Endothelial cell of umbilical vein (primary cell): ENCODE results near the gene HESX1. TPM values are rescaled to one million over a fixed set of nuclear protein-coding genes. Genes with fewer than 3 reads are reported as not detected.

Experiments used
- BruUV-seq: library from RNA; stranded (reverse); fragments of 400-500 nt; replicated peaks from 2 replicates; lab custom pipeline; 2021; lab: Mats Ljungman, UMichigan
- CTCF ChIA-PET: fragments of 300-600, 350-600 bp; sonication (Branson Sonifier 250); formaldehyde crosslinking; loops from one replicate; lab custom pipeline; 2021; ENCODE audit warnings: antibody characterized with exemption, inconsistent platforms; lab: Charles Lee
- POLR2A ChIA-PET: fragments of 300-600, 350-600 bp; sonication (Branson Sonifier 250); formaldehyde crosslinking; loops from one replicate; lab custom pipeline; 2021; ENCODE audit warnings: antibody characterized with exemption, inconsistent platforms; lab: Charles Lee
- DNase-seq: peaks from one replicate; pipeline ENCODE4 v3.0.0-alpha.2; 2011; ENCODE audit warnings: low read depth, low spot score
- FAIRE-seq: peaks from 2 replicates; lab custom pipeline; 2011; peaks lifted over from hg19 to GRCh38; lab: Jason Lieb, UNC
- H2AFZ ChIP-seq: 2 replicates; pipeline ENCODE4 v1.6.0; 2012; ENCODE audit warnings: low read depth, low read length, control low read depth, inconsistent platforms
- H3K27ac ChIP-seq: 2 replicates; pipeline ENCODE4 v1.5.1; 2011; ENCODE audit warnings: low read depth, mild to moderate bottlenecking, control low read depth, low read length, moderate library complexity; ENCODE audit not compliant: insufficient read depth
- H3K27me3 ChIP-seq, 2 experiments: 2 replicates each; pipeline versions ENCODE4 v1.6.0 to v1.6.1; 2011; ENCODE audit warnings: low read length in 2 of 2, mixed read lengths in 1 of 2; ENCODE audit not compliant: control insufficient read depth in 2 of 2, insufficient read depth in 2 of 2
- H3K36me3 ChIP-seq, 2 experiments: 2 replicates in 1 of 2; 3 replicates in 1 of 2; pipeline ENCODE4 v1.5.1; 2011; ENCODE audit warnings: low read length in 2 of 2, mild to moderate bottlenecking in 1 of 2, moderate library complexity in 1 of 2; ENCODE audit not compliant: control insufficient read depth in 2 of 2, insufficient read depth in 2 of 2; ENCODE audit errors: extremely low read depth in 1 of 2
- H3K4me1 ChIP-seq: 3 replicates; pipeline ENCODE4 v1.5.1; 2011; ENCODE audit warnings: mild to moderate bottlenecking, low read length; ENCODE audit not compliant: control insufficient read depth, insufficient read depth; ENCODE audit errors: extremely low read depth
- H3K4me2 ChIP-seq: 2 replicates; pipeline ENCODE4 v1.6.1; 2011; ENCODE audit warnings: low read length, control low read depth, mixed read lengths; ENCODE audit not compliant: insufficient read depth
- H3K4me3 ChIP-seq, 3 experiments: fragments of 200-600 bp in 1 of 3; sonication (generic), shearing (Covaris generic) in 1 of 3; replicated peaks in 1 of 3; 2 replicates each; pipeline ENCODE4 v1.5.1; 2011 to 2016; ENCODE audit warnings: control low read depth in 3 of 3, low read length in 3 of 3, mild to moderate bottlenecking in 2 of 3, inconsistent platforms in 1 of 3, low read depth in 1 of 3, moderate library complexity in 1 of 3; ENCODE audit not compliant: insufficient read depth in 1 of 3
- H3K79me2 ChIP-seq: 2 replicates; pipeline ENCODE4 v1.6.0; 2012; ENCODE audit warnings: low read length, inconsistent platforms; ENCODE audit not compliant: control insufficient read depth, insufficient read depth
- H3K9ac ChIP-seq: replicated peaks from 2 replicates; pipeline ENCODE3; 2011; ENCODE audit warnings: low read length, control low read depth; ENCODE audit not compliant: insufficient read depth; ENCODE audit errors: extremely low read depth
- H3K9me1 ChIP-seq: replicated peaks from 3 replicates; pipeline ENCODE4 v1.6.0; 2011; ENCODE audit warnings: mild to moderate bottlenecking, low read length; ENCODE audit not compliant: control insufficient read depth, insufficient read depth; ENCODE audit errors: extremely low read depth
- H3K9me3 ChIP-seq: replicated peaks from 2 replicates; pipeline ENCODE4 v1.5.1; 2012; ENCODE audit warnings: low read length, inconsistent platforms; ENCODE audit not compliant: control insufficient read depth, insufficient read depth
- H4K20me1 ChIP-seq: replicated peaks from 2 replicates; pipeline ENCODE3; 2011; ENCODE audit warnings: mild to moderate bottlenecking, low read length; ENCODE audit not compliant: control insufficient read depth, insufficient read depth; ENCODE audit errors: extremely low read depth
- CTCF ChIP-seq, 2 donors: IDR thresholded peaks; 1 replicate in 1 of 2; 2 replicates in 1 of 2; pipeline ENCODE4 v1.5.1; 2011; ENCODE audit warnings: low read length in 2 of 2, mild to moderate bottlenecking in 2 of 2, moderate library complexity in 2 of 2, control low read depth in 1 of 2, inconsistent platforms in 1 of 2, low read depth in 1 of 2; ENCODE audit not compliant: insufficient read depth in 1 of 2; ENCODE audit errors: extremely low read depth in 1 of 2
- EZH2 ChIP-seq: IDR thresholded peaks from 2 replicates; pipeline ENCODE4 v1.6.1; 2012; ENCODE audit warnings: borderline replicate concordance, low read depth, mild to moderate bottlenecking, moderate library complexity, low read length, inconsistent platforms; ENCODE audit not compliant: severe bottlenecking
- FOS ChIP-seq: IDR thresholded peaks from 2 replicates; pipeline ENCODE4 v1.6.1; 2011; ENCODE audit warnings: mild to moderate bottlenecking, low read length, moderate library complexity, borderline replicate concordance; ENCODE audit not compliant: insufficient read depth
- GATA2 ChIP-seq: IDR thresholded peaks from 2 replicates; pipeline ENCODE4 v1.7.0; 2011; ENCODE audit warnings: low read depth, mild to moderate bottlenecking, moderate library complexity, mixed read lengths, low read length; ENCODE audit not compliant: insufficient read length, insufficient read depth
- JUN ChIP-seq: IDR thresholded peaks from 2 replicates; pipeline ENCODE4 v1.6.1; 2011; ENCODE audit warnings: borderline replicate concordance, low read depth; ENCODE audit not compliant: insufficient read length, insufficient read depth
- MAX ChIP-seq: IDR thresholded peaks from 2 replicates; pipeline ENCODE4 v1.6.1; 2011; ENCODE audit not compliant: insufficient read depth, insufficient read length
- MYC ChIP-seq: IDR thresholded peaks from one replicate; pipeline ENCODE4 v1.6.1; 2011; ENCODE audit warnings: mild to moderate bottlenecking, low read depth, low read length
- POLR2A ChIP-seq: IDR thresholded peaks from 2 replicates; pipeline ENCODE4 v1.6.1; 2012; ENCODE audit warnings: low read depth, mild to moderate bottlenecking, control low read depth, low read length
- POLR2AphosphoS5 ChIP-seq: IDR thresholded peaks from 2 replicates; pipeline ENCODE4 v1.6.1; 2012; ENCODE audit warnings: low read depth, mild to moderate bottlenecking, control low read depth, low read length, moderate library complexity; ENCODE audit not compliant: insufficient read depth
- dilution Hi-C: fragments of 300-500 bp; cut with MboI; formaldehyde crosslinking; loops from one replicate; pipeline ENCODE4 v1.15.0; 2019; ENCODE audit warnings: low sequenced_read_pairs; ENCODE audit not compliant: extremely low pct_ligation_motif_present
- intact Hi-C: fragments of 100-400 bp; cut with micrococcal nuclease; formaldehyde crosslinking; loops from one replicate; pipeline ENCODE4 v1.10.0; 2022
- polyA plus RNA-seq, 4 experiments: library from polyadenylated mRNA; depleted of rRNA in 3 of 4; stranded (reverse) in 3 of 4; unstranded in 1 of 4; fragments of >200 nt; gene quantifications; 2 replicates each; pipeline versions ENCODE4 v1.2.1 to v1.2.3, GENCODE V29; 2011 to 2012; ENCODE audit warnings: missing spikeins in 1 of 4
- total RNA-seq: library from RNA; stranded (reverse); gene quantifications from 2 replicates; pipeline ENCODE4 v1.2.3, GENCODE V29; 2021

HESX1 gene
- total and polyA plus RNA-seq, 2 donors (not counting 3 experiments of a cell fraction or from before 2014, with no cell fraction given): 0.21 to 0.58 TPM

GRCh38 chr3:57165641-57166040 is 34.1 kb downstream of the HESX1 start:
- no TSS peak for BruUV-seq

More at GRCh38 chr3:57165641-57166040, 34.1 kb downstream of the HESX1 start:
- H3K4me1 ChIP-seq: peaks cover 3% of the 10 kb centered on the region
- no peak overlapping the region for H3K27ac ChIP-seq
- dilution Hi-C loops (no loop called here), intact Hi-C loops (no loop called here)
- H3K9me1 ChIP-seq: no peaks in the 10 kb centered on the region
- ChIA-PET CTCF (interaction anchor here (0.6 kb wide), 1 partner anchor 31 kb away, joined by 4 read pairs; no protein-coding TSS in a partner anchor), POLR2A (no interaction called here)
- H3K79me2 ChIP-seq: no peaks in the 10 kb centered on the region
- no peaks in the 10 kb centered on the region for H3K9me3 ChIP-seq
- H3K36me3 ChIP-seq: no peaks in the 10 kb centered on the region
- H4K20me1 ChIP-seq: no peaks in the 10 kb centered on the region
- no peak overlapping the region for H3K4me2 ChIP-seq
- peaks cover 57 to 58% of the 10 kb centered on the region in 2 experiments for H3K27me3 ChIP-seq
- no peak for FAIRE-seq
- H3K9ac ChIP-seq: no peak overlapping the region
- no peak overlapping the region for H3K4me3 ChIP-seq
- DNase-seq: no peak
- no peak overlapping the region for H2AFZ ChIP-seq
- TF ChIP-seq MAX (no peak), MYC (no peak), EZH2 (no peak), FOS (no peak), CTCF (IDR thresholded peaks at IDR 0.05; ENCODE audit: extremely low read depth in 1 of 2, insufficient read depth in 1 of 2, low read depth in 1 of 2, low read length in 2 of 2) (no peak), GATA2 (no peak), POLR2AphosphoS5 (no peak), JUN (no peak), POLR2A (no peak)
